NOMO-1 treated with dmso at 0.1 percent for 144 hours (cell line): ENCODE measurements around the gene PRR13.
"Not testable (repeated sequence)": the region's sequence is repeated elsewhere in the genome, so short reads cannot be mapped to it uniquely, and the experiment has no call there.

Experiments used
- DNase-seq: peaks from one replicate; lab custom pipeline; 2025; ENCODE audit not compliant: unreplicated experiment; lab: John Stamatoyannopoulos, UW

The PRR13 gene

DNA sequence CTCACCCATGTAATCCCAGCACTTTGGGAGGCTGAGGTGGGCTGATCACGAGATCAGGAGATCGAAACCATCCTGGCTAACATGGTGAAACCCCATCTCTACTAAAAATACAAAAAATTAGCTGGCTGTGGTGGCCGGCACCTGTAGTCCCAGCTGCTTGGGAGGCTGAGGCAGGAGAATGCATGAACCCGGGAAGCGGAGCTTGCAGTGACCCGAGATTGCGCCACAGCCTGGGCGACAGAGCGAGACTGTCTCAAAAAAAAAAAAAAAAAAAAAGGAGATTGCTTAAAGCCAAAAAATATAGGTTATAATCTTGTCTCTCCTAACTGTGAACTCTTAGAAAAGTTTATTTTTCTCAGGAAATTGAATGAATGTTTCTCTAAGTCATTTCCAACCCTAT lies 6.2 kb upstream of the PRR13 start:
- DNase-seq = not testable (repeated sequence)

DNA sequence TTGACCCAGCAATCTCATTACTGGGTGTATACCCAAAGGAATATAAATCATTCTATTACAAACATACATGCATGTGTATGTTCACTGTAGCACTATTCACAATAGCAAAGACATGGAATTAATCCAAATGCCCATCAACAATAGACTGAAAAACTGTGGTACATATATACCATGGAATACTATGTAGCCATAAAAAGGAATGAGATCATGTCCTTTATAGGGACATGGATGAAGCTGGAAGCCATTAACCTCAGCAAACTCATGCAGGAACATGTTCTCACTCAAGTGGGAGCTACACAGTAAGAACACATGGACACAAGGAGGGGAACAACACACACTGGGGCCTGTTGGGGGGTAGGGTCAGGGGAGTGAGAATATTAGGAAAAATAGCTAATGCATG lies 2.0 kb upstream of the PRR13 start:
- not testable (repeated sequence) for DNase-seq

DNA sequence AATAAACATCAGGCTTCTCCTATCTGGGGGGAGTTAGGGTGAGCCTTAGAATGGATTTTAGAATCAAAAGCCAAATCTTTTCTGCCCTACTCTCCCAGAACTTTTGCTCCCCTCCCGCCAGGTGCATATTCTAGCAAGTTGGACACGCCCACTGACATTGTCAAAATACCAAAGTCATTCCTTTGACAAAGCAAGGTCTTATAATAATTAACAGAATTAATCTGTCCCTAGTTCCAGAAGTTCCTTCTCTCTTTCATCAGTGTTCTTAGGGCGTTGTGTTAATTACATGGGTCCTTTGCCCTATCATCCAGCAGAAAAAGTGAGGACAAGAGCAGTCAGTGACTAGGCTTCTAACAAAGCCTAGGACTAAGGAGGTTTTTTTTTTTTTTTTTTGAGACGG lies 2.4 kb downstream of the PRR13 start:
- no peak for DNase-seq

DNA sequence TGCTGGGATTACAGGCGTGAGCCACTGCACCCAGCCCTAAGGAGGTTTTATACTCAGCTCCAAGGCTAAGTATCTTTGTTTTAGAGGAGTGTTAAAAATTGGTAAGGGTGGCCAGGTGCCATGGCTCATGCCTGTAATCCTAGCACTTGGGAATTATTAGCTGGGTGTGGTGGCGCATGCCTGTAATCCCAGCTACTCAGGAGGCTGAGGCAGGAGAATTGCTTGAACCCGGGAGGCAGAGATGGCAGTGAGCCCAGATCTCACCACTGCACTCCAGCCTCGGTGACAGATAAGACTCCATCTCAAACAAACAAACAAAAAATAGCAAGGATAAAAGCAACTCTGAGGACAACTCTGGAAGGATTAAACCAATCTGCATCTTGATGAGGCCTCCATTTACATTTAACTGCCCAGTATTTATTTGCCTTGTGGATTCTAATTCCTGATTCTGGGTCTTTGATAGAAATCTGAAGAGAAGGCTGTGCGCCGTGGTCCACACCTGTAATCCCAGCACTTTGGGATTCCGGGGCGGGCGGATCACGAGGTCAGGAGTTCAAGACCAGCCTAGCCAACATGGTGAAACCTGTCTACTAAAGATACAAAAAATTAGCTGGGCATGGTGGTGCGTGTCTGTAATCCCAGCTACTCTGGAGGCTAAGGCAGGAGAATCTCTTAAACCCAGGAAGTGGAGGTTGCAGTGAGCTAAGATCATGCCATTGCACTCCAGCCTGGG lies 3.2 kb downstream of the PRR13 start:
- DNase-seq = not testable (repeated sequence)

DNA sequence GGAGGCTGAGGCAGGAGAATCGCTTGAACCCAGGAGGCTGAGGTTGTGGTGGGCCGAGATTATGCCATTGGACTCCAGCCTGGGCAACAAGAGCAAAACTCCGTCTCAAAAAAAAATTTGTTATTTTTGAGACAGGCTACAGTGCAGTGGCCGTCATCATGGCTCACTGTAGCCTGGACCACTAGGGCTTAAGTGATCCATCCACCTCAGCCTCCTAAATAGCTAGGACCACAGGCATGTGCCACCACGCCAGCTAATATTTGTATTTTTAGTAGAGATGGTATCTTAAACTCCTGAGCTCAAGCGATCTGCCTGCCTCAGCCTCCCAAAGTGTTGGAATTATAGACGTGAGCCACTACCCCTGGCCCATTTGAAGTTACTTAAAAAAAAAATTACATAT lies 9.4 kb downstream of the PRR13 start:
- no peak for DNase-seq

DNA sequence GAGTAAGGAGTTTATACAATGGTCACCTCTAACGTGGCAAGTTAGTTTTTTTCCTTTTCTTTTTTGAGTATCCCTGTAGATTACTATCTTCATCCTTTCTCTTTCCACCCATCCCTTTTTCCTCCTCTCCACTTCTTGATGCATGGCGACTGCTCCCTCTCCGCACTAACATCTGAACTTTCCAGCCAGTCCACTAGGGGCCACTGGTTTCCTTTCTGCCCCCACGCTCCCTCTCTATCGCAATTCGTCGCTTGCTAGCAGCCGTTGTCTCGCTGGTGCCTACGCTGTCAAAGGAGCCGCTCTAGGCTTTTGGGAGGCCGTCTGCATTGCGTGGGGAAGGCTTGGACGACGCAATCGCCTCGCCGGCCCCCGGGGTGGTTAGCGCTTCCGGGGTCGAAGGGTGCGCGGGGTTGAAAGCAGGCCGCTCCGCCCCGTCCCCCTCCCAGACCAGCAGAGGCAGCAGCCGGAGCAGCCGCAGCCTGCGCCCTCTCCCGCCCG lies 10.2 kb downstream of the PRR13 start, which contains the start of gene PCBP2:
PCBP2 (plus strand) TSS at position 442 of the 498 bp plus-strand sequence. CDS start 2,699 bp downstream, outside the sequence.
- peak; percentile 100 for DNase-seq

DNA sequence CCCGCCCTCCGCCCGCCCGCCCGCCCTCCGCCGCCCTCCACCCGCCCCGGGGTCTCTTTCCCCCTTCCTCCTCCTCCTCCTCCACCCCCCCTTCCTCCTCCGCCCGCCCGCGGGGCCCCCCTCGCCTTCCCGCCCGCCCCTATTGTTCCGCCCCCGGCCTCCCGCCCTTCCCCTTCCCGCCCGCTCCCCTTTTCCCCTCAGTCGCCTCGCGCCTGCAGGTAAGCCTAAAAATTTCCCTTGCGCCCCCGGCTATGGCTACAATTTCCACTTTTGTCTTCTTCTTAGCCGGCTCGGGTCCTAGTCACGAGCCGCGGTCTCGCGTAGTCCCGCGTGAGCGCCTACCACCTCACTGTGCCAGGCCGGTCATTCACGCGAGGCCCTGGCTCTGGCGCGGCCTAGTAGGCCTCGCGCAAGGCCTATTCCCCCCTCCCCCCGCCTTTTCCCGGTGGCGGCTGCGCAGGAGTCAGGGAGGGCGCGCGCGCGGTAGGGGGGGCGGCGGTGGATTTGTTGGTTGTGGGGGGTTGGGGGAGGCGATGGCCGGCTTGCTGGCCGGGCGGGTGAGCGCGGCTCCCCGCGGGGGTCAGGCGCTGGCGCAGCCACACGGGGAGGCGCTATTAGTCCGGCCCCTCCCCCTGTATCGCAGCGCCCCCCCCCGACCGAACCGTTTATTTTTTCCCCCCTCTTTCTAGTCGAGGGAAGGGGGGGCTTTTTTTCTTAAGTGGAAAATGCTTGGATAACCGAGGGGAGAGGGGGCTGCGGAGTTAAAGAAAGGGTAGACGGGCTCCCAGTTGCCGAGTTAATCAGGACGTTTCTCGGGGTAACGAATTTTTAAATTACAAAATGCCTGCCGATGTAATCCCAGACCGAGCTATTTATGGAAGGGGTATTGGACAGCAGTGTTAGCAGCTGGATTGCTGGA lies 10.9 kb downstream of the PRR13 start:
- DNase-seq = peak; percentile 32

DNA sequence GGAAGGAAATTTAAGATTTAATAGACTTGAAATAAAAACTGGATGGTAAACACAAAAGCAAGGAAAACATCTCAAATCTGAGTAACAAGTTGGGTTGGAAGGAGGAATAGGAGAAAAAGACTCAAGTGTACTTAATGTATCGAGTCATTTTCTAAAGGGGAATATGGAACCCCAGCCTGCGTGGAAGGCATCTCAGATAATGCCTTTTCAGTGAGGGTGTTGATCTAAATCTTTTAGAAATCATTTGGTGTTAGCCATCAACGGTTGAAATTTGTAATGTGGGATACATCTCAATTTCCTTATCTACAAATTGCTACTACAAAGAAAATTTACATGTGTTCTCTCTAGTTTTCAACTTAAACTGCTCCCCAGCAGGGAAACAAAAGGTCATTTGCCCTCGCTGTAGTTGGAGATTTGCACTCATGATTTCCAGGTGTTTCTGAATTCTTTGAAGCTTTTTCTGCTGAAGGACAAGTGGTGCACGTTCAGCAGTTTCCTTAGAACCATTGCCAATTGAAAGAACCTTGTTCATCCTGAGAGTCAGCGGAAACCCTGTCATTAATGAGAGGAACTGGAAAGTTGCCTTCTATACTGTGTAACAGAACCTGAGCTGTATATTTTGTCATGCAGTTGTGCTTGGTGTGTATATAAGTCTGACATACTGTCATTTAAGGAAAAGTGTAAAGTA lies 12.6 kb downstream of the PRR13 start:
- no peak for DNase-seq

DNA sequence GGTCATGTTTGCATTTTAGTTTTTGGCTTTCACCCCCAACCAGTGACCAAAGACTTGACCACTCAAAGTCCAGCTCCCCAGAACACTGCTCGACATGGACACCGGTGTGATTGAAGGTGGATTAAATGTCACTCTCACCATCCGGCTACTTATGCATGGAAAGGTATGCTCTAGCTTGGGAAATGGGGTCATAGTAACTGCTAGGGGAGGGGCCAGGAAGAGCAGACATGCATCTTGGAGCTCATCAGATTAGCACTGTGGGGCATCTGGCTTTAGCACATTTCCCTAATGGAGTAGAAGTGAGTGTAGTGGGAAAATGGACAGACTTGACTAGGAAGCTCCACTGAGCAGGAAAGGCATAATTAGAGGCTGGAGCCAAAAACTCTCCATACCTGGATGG lies 13.2 kb downstream of the PRR13 start:
- DNase-seq = no peak

DNA sequence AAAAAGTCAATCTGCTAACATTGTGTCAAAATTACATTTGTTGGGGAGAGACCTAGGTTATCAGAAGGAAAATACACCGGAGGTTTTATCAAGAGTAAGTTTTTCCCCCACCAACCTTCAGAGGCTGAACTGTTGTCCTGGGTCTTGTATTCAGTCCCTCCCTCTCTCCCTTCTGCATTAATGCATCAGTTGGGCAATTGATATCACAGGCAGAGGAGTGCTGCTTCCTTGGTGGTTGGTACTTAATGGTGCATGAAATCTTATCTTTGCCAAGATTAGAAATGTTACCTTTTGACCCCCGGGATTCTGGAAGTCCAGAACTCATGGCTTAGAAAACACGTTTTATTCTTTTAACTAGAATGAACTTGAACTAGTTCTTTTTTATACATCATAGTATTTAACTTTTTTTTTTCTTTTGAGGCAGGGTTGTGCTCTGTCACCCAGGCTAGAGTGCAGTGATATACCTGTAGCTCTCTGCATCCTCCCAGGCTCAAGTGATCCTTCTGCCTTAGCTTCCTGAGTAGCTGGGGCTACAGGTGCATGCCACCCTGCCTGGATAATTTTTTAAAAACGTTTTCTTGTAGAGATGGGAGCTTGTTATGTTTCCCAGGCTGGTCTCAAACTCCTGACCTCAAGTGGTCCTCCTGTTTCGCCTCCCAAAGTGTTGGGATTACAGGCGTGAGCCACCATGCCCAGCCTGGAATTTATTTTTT lies 15.3 kb downstream of the PRR13 start:
- DNase-seq = no peak

DNA sequence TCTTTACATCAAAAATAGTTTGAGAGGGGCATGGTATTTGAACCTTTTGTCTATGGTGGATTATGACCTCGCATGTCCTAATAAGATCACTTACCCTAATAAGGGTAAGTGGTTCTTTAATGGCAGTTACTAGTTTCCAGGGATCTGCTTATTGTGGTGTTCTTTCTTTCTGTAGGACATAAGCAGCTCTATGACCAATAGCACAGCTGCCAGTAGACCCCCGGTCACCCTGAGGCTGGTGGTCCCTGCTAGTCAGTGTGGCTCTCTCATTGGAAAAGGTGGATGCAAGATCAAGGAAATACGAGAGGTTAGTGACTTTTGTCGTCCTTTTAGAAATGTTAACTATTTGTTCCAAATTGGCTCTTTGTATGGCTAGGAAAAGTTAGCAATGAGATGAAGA lies 17.6 kb downstream of the PRR13 start:
- DNase-seq = no peak

DNA sequence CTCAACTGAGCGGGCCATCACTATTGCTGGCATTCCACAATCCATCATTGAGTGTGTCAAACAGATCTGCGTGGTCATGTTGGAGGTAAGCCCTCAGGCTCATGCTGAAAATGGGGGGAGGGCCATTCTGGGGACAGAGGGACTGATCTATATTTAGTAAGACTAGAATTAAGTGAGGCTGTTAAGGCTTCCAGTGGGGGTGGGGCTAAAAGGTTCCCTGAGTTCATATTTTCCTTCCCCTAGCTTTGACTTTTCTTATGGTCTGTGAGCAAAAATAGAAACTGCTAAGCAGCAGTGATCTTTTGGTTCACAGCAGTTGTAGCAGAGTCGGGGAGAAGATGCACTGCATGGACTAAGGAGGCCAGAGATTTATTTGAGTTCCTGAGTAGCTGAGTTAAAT lies 19.5 kb downstream of the PRR13 start:
- DNase-seq = no peak

DNA sequence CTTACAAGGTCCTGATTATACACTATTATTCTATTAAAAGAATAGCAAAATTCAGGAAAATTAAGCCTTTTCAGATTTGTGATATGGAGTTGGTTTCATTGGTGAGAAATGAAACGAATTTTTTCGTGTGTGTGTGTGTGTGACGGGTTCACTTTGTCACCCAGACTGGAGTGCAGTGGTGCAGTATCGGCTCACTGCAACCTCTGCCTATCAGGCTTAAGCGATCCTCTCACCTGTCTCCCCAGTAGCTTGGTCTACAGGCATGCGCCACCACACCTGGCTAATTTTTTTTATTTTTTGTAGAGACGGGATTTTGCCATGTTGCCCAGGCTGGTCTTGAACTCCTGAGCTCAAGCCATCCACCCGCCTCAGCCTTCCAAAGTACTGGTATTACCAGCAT lies 20.1 kb downstream of the PRR13 start:
- DNase-seq = no peak

DNA sequence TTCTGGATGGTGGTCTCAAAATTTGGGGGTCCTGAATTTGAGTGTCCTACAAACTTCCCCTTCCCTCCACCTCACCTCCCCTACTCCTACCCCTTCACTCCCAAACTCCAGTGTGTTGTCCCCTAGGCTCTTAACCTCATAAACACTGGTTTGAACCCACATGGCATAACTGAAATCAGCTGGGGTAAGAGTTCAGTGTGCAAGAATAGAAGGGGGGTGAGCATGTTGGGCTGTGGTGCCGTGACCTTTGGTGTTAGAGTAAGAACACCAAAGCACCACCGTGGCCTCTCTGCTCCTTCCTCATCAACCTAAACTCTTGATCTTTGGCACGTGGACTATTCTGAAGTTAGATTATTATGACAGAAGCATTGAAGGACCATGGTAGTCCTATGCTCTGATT lies 21.4 kb downstream of the PRR13 start:
- DNase-seq = no peak

DNA sequence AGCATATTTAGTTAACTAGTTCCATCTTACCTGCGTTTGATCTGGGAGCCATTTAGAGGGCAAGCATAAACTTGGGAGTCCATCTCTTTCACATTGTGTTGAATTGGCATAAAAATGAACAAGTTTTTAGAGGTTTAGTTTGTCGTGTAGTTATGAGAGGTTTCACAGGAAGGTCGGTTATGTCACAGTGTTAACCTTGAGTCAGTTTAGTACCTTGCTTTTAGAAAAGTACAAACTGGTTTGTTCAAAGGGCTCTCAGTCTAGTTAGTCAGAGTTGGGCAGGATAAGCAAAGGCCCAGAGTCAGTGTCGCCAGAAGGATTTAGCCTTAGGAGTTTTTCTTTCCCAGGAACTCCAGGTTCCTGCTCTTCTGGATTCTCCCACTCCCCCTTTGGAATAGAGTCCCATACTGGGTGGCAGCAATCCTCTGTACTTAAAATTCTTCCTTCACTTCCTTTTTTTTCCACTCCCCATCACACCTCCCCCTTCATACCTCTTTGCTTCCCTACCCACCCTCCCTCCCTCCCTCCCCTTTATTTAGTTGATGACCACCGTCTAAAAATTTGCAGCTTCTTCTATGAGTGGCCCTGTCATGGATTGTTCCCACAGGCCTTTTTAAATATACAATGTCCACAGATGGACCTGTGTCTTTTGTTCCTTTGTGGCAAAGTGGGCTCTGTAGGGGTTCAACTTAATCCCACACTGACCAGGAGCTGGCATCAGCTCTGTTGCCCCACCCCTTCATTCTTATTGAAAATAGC lies 22.4 kb downstream of the PRR13 start:
- no peak for DNase-seq

DNA sequence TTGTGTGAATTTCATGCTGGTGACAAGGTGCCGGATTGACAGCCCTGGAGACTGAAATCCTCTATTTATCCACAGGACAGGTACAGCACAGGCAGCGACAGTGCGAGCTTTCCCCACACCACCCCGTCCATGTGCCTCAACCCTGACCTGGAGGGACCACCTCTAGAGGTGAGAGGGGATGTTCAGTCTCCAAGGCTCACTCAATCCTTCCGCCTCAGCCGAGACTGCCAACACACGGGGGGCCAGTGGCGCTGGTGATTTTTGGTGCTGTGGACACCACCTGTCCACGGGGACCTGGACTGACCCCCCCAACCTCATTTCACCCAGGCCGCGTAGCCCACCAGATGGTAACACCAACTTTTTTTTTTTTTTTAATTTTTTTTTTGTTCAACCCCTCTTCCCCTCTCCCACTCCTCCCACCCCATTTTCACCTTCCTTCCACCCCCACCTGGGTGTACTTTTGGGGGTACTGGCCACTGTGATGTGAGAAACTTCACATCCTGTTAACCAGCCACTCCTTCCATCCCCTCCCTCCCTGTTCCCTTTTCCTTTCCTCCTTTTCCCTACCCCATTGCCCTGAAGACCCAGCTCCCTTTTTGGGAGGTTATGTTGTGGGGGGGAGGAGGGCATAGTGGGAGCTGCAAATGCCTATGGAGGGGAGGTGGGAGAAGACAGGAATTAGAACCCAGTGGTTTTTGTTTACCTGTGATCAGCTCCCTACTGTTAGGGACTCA lies 23.3 kb downstream of the PRR13 start:
- no peak for DNase-seq

DNA sequence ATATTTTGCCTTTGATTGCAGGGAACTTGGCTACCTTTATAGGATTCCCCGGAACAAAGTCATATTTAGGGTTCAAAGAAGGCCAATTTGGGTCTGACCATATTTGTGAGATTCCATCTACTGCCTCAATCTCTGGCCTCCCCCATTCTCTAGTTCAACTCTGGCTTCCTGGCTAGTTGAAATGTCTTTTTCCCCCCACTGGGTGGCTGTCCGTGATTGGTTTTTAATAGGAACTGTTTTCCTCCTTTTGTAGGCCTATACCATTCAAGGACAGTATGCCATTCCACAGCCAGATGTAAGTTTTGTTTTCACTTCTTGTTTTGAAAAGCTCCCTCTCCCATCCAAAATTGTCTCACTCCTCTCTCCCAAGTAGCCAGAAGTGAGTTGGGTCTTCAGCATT lies 24.1 kb downstream of the PRR13 start:
- DNase-seq = no peak

DNA sequence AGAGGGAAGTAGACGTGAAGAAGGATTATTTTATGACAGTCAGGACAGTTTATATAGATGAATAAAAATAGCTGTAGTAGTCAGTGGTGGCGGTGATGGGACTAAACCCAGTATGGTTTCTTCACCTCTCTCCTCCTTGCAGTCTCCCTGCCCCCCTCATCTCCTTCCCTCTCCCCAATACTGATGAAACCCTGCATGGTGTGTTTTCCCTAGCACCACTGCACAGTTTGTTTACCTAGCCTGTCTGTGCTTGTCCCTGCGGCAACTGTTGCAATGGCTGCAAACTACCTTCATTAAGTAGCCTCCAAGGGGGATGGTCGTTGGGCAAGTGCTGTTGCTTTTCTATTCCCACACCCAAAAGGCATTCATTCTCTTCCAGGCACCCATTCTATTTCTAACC lies 25.1 kb downstream of the PRR13 start:
- no peak for DNase-seq

DNA sequence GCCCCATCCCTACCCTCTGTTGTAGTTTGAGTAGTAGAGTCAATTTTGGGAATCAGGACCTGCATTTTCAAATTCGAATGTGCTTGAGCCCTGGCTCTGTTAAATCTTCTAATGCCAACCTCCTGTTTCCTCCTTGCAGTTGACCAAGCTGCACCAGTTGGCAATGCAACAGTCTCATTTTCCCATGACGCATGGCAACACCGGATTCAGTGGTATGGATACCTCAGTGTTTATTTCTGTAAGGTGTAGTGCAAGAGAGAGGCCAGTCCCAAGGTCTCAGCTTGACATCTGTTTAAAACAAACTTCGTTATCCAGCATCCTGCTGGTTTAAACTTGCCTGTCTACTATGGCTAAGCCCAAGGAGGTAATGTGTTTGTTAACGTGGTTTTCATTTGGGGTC lies 25.5 kb downstream of the PRR13 start:
- no peak for DNase-seq
